ENCODE data around the gene EDDM13.
"Not testable (repeated sequence)": the region's sequence is repeated elsewhere in the genome, so short reads cannot be mapped to it uniquely, and the experiment has no call there.

The EDDM13 gene

DNA sequence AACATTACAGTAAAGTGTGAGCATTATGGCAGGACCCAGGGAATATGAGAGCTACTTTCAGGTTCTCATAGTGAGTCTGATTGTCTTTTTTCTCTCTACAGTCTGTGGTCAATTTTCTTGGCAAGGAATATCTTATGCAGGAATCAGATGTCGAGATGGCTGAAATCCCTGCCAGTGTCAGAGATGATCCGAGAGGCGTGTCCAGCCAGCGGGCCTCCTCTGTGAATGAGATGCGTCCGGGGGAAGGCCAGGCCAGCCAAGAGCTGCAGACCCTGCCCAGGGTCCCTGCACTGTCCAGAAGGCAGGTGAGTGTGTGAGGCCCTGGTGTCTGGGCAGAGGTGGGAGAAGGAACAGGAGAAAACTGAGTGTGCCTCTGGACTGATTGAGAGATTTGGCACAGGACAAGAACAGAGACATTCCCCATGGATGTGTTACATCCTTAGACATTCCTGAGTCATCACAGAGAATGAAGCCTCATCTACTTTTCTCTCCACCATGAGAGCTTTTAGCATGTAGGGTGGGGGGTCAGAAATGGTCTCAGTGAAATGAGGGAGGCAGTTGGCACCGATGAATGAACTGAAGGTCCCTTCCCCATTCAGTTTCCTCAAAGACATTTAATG is 27.3 kb upstream of the EDDM13 start:
- H4K20me1 ChIP-seq (ENCODE audit: insufficient read depth, low read length): no peaks in the 10 kb centered on the region
- H3K9me2 ChIP-seq (replicated peaks; ENCODE audit: insufficient read depth, low read length): no peaks in the 10 kb centered on the region
- no peaks in the 10 kb centered on the region for H3K4me1 ChIP-seq (ENCODE audit: low read length)
- H3K36me3 ChIP-seq (replicated peaks; ENCODE audit: insufficient read depth, low read length): no peaks in the 10 kb centered on the region
- H3F3A ChIP-seq (ENCODE audit: insufficient read depth, low read length): no peaks in the 10 kb centered on the region
- TF ChIP-seq EZH2phosphoT487 (IDR thresholded peaks at IDR 0.05; ENCODE audit: low read length): no peak
- TF ChIP-seq EZH2 (optimal IDR thresholded peaks at IDR 0.05; ENCODE audit: low read depth, low read length): no peak
- TF ChIP-seq, protein P1, sequence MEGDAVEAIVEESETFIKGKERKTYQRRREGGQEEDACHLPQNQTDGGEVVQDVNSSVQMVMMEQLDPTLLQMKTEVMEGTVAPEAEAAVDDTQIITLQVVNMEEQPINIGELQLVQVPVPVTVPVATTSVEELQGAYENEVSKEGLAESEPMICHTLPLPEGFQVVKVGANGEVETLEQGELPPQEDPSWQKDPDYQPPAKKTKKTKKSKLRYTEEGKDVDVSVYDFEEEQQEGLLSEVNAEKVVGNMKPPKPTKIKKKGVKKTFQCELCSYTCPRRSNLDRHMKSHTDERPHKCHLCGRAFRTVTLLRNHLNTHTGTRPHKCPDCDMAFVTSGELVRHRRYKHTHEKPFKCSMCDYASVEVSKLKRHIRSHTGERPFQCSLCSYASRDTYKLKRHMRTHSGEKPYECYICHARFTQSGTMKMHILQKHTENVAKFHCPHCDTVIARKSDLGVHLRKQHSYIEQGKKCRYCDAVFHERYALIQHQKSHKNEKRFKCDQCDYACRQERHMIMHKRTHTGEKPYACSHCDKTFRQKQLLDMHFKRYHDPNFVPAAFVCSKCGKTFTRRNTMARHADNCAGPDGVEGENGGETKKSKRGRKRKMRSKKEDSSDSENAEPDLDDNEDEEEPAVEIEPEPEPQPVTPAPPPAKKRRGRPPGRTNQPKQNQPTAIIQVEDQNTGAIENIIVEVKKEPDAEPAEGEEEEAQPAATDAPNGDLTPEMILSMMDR (IDR thresholded peaks at IDR 0.05; ENCODE audit: low read length): no peak
- H3K27me3 ChIP-seq (replicated peaks; ENCODE audit: insufficient read depth, low read length): no peaks in the 10 kb centered on the region
- no peak overlapping the region for H3K4me2 ChIP-seq (ENCODE audit: low read depth, low read length)
- H3K9me3 ChIP-seq (replicated peaks; ENCODE audit: insufficient read depth, low read length): no peaks in the 10 kb centered on the region
- no peaks in the 10 kb centered on the region for H3K79me2 ChIP-seq (ENCODE audit: low read length)
- H2AFZ ChIP-seq (ENCODE audit: low read length): no peak overlapping the region
- H3K27ac ChIP-seq (ENCODE audit: low read length): no peak overlapping the region
- DNase-seq: no peak
- H3K9ac ChIP-seq (ENCODE audit: low read length): no peak overlapping the region
- H3K4me3 ChIP-seq (ENCODE audit: low read length): no peak overlapping the region

DNA sequence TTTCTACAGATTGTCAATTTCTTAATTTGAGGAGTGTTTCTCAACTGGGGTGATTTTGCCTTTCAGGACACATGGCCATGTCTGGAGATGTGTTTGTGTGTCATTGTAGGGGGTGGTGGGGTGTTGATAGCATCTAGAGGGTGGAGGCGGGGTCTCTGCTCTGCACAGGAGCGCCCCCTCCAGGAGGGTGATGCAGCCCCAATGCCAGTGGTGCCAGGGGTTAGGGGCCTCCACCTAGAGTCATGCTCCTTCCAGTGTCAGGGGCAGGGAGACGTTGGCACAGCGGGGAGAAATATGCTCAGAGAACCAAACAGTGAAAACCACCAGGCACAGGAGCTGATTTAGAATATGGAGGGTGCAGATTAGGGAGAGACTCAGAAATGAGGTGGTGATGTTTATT is 26.8 kb upstream of the EDDM13 start:
- not testable (repeated sequence) for H3K79me2 ChIP-seq (ENCODE audit: low read length); H3K9ac ChIP-seq (ENCODE audit: low read length); DNase-seq; H3K4me1 ChIP-seq (ENCODE audit: low read length); H3K9me2 ChIP-seq (replicated peaks; ENCODE audit: insufficient read depth, low read length); H2AFZ ChIP-seq (ENCODE audit: low read length); H3K4me2 ChIP-seq (ENCODE audit: low read depth, low read length); H3K36me3 ChIP-seq (replicated peaks; ENCODE audit: insufficient read depth, low read length); H3K27me3 ChIP-seq (replicated peaks; ENCODE audit: insufficient read depth, low read length); H3K27ac ChIP-seq (ENCODE audit: low read length); H3F3A ChIP-seq (ENCODE audit: insufficient read depth, low read length); H3K4me3 ChIP-seq (ENCODE audit: low read length); H3K9me3 ChIP-seq (replicated peaks; ENCODE audit: insufficient read depth, low read length); H4K20me1 ChIP-seq (ENCODE audit: insufficient read depth, low read length)

DNA sequence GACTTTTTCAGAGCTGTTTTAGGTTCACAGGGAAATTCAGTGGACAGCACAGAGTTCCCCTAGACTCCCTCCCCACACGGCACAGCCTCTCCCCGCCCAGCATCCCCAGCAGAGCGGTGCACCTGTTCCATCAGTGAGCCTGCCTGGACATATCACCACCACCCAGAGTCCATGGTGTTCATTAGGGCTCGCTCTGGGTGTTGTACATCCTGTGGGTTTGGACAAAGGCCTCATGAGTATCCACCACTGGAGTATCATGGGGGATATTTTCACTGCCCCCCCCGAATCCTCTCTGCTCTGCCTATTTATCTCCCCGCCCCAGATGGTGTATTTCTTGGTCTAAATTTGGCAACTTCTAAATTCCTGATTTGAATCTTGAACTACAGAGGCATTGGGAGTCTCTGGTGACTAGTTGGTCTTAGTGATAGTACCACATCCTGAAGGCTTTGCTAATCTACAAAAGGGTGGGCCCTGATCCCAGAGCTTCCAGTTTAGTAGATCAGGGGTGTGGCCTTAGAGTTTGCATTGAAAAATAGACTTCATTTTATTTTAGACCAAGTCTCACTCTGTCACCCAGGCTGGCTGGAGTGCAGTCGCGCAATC is 23.7 kb upstream of the EDDM13 start:
- not testable (repeated sequence) for H3K79me2 ChIP-seq (ENCODE audit: low read length); H3K36me3 ChIP-seq (replicated peaks; ENCODE audit: insufficient read depth, low read length); H3K9ac ChIP-seq (ENCODE audit: low read length); H3K4me1 ChIP-seq (ENCODE audit: low read length); DNase-seq; H3K9me2 ChIP-seq (replicated peaks; ENCODE audit: insufficient read depth, low read length); H3K27me3 ChIP-seq (replicated peaks; ENCODE audit: insufficient read depth, low read length); H3F3A ChIP-seq (ENCODE audit: insufficient read depth, low read length); H3K27ac ChIP-seq (ENCODE audit: low read length); H2AFZ ChIP-seq (ENCODE audit: low read length); H3K9me3 ChIP-seq (replicated peaks; ENCODE audit: insufficient read depth, low read length); H3K4me3 ChIP-seq (ENCODE audit: low read length); H3K4me2 ChIP-seq (ENCODE audit: low read depth, low read length); H4K20me1 ChIP-seq (ENCODE audit: insufficient read depth, low read length)

DNA sequence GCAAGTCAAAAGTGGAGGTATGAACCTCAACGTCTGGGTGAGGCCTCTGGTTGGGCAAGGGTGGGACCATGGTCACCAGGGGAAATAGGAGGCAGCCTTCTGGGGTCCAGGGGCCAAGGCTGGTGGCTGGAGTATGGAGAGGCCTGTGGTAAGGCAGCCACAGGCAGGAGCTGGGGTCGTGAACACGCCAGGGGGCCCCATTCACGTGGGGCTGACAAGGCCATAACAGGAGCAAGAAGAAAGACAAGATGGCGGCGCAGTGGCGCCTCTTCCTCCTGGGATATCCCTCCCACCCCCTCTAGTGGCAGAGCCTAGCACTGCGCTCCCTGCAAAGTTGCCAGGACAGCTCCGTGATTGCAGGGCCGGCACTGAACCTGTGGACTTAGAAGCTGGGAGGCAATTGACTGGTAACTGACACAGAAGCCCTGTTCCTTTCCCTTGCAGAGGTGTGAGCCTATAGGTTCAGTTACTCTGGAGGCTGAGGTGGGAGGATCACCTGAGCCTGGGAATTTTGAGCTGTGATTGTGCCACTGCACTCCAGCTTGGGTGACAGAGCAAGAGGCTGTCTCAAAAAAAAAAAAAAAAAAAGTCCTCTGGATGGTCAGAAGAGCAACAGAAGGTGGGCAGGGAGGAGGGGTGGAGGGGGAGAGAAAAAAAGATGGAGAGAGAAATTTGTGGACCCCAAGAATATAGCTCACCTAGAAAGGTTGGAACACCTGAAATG is 19.7 kb upstream of the EDDM13 start:
- Histone ChIP-seq H3K9me3 (replicated peaks; ENCODE audit: insufficient read depth, low read length) (no peaks in the 10 kb centered on the region), H3F3A (ENCODE audit: insufficient read depth, low read length) (no peaks in the 10 kb centered on the region), H3K79me2 (ENCODE audit: low read length) (no peaks in the 10 kb centered on the region), H3K4me2 (ENCODE audit: low read depth, low read length) (no peak overlapping the region), H3K9me2 (replicated peaks; ENCODE audit: insufficient read depth, low read length) (no peaks in the 10 kb centered on the region), H3K36me3 (replicated peaks; ENCODE audit: insufficient read depth, low read length) (no peaks in the 10 kb centered on the region), H3K9ac (ENCODE audit: low read length) (no peak overlapping the region), H2AFZ (ENCODE audit: low read length) (peak overlapping the region; percentile 70), H3K4me1 (ENCODE audit: low read length) (no peaks in the 10 kb centered on the region), H3K27me3 (replicated peaks; ENCODE audit: insufficient read depth, low read length) (no peaks in the 10 kb centered on the region), H4K20me1 (ENCODE audit: insufficient read depth, low read length) (no peaks in the 10 kb centered on the region), H3K27ac (ENCODE audit: low read length) (no peak overlapping the region), H3K4me3 (ENCODE audit: low read length) (no peak overlapping the region)
- peak; percentile 73 for DNase-seq
- TF ChIP-seq, protein P1 (IDR thresholded peaks at IDR 0.05; ENCODE audit: low read length): peak; percentile 88
- TF ChIP-seq EZH2 (optimal IDR thresholded peaks at IDR 0.05; ENCODE audit: low read depth, low read length): no peak

Measured in MM.1S (cell line).